AG20443 (cell line): ENCODE results near the gene S1PR2.
"Not testable (repeated sequence)": the region's sequence is repeated elsewhere in the genome, so short reads cannot be mapped to it uniquely, and the experiment has no call there.

Experiments
- DNase-seq: peaks from one replicate; pipeline ENCODE4 v3.0.0; 2012; ENCODE audit warnings: low spot score, mixed read lengths

Gene S1PR2

DNA sequence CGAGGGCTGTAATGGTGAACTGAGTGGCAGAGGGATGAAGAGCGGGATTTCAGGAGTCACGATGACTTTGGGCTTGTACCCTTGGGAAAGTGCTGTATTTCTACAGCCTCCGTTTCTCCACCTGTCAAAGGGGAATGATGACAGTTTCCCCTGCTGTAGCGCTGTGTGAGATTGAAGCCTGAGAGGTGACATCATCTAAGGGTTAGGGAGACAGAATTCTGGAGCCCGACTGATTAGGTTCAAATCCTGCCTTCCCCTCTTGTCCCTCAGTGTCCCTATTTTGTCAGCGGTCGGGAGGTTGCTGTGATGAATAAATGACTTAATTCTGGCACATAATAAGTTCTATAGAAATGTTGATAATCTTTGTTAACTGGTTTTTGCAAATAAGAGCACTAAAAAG, 21.6 kb upstream of the S1PR2 start:
- DNase-seq = no peak

DNA sequence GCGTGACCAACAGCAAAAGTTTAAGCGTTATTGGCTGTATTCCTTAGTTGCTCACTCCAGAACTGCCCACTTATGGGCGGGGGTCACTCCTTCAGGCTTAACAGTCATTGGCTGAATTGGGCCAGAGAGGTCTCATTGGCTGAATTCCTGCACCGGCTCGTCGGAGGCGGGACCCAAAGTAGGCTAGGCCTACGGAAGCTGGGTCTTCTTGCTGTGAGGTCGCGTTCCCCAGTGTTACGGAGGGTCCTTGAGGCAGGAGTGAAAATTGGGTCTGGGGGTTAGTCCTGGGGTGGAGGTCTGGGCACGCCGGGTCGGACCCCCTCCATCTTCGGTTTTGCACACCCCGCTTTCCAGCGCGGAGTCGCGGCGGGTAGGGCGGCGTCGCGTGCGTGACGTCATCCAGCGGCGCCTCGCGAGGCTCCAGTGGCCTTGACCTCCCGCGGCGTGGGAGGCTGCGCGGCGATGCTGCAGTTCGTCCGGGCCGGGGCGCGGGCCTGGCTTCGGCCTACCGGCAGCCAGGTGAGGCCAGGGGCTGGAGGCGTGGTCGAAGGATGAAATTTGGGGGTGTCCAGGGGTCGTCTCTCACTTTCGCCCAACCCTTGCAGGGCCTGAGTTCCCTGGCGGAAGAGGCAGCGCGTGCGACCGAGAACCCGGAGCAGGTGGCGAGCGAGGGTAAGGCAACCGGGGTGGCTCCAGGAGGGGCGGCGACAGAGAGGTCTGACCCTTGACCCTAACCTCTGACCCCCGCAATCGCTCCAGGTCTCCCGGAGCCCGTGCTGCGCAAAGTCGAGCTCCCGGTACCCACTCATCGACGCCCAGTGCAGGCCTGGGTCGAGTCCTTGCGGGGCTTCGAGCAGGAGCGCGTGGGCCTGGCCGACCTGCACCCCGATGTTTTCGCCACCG, 20.9 kb upstream of the S1PR2 start, which contains the start of gene MRPL4:
MRPL4 (plus strand) TSS at position 423 of the 903 bp plus-strand sequence; CDS start at position 463, 40 bp downstream.
- DNase-seq = peak; percentile 96

DNA sequence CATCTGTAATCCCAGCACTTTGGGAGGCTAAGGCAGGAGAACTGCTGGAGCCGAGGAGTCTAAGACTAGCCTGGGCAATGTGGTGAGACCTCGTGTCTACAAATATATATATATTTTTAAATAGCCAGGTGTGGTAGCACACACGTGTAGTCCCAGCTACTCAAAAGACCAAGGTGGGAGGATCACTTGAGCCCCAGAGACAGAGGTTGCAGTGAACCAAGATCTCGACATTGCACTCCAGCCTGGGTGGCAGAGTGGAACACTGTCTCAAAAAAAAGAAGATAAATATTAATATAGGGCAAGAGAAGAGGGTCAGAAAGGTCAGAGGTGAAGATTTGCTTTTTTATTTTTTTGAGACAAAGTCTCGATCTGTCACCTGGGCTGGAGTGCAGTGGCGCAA, 15.4 kb upstream of the S1PR2 start:
- DNase-seq = no peak

DNA sequence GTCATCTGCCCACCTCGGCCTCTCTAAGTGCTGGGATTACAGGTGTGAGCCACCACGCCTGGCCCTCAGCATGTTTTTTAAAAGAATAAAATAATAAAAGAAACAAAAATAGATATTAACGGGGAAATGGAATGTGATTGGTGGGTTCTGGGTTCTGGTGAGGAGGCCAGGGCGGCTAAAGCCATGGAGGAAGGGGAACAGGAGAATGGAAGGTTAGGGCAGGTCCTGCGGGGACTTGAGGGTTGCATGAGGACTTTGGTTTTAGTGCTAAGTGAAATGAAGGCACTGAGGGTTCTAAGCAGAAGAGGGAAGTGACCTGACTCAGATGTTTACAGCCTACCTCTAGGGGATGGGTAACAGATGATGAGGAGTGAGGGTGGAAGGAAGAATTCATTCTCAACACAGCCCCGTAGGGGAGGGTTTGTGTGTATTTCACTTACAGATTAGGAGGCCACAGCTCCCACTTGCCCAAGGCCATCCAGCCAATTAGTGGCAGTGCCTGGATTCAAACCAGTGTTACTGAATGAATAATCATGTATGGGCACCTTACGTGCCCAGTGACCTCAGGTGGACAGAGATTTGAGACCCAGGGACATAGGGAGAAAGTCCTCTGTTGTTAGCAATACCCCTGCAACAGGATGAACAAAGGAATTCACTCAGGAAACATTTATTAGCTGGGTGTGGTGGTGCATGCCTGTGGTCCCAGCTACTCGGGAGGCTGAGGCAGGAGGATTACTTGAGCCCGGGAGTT, 14.2 kb upstream of the S1PR2 start:
- DNase-seq = no peak

DNA sequence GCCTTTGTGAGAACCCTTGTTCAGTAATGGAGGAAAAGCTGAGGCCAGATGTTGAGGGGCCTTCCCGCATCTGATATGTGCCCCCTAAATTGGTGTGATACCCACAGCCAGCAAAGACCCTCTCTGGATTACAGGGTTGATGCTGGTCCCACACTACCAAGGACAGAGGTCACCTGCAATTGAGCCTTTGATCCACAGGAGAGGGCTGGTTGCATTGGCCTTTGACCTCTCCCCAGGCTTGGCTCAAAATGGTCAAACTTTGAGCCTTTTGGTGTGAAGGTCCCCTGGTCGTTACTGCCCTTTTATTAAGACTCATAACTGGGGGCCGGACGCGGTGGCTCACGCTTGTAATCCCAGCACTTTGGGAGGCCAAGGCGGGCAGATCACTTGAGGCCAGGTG, 12.5 kb upstream of the S1PR2 start:
- DNase-seq = no peak

DNA sequence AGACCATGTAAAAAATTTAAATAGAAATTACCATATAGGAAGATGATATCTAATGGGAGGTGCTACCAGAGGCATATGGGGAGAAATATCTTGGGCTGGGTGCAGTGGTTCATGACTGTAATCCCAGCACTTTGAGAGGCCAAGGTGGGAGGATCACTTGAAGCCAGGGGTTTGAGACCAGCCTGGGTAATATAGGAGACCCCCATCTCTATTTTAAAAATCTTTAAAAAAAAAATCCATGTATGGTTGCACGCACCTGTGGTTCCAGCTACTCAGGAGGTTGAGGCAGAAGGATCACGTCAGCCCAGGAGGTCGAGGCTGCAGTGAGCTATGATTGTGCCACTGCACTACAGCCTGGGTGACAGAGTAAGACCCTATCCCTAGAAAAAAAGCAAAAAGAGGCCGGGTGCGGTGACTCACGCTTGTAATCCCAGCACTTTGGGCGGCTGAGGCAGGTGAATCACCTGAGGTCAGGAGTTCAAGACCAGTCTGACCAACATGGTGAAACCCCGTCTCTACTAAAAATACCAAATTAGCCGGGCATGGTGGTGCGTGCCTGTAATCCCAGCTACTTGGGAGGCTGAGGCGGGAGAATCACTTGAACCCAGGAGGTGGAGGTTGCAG, 10.8 kb upstream of the S1PR2 start:
- not testable (repeated sequence) for DNase-seq

DNA sequence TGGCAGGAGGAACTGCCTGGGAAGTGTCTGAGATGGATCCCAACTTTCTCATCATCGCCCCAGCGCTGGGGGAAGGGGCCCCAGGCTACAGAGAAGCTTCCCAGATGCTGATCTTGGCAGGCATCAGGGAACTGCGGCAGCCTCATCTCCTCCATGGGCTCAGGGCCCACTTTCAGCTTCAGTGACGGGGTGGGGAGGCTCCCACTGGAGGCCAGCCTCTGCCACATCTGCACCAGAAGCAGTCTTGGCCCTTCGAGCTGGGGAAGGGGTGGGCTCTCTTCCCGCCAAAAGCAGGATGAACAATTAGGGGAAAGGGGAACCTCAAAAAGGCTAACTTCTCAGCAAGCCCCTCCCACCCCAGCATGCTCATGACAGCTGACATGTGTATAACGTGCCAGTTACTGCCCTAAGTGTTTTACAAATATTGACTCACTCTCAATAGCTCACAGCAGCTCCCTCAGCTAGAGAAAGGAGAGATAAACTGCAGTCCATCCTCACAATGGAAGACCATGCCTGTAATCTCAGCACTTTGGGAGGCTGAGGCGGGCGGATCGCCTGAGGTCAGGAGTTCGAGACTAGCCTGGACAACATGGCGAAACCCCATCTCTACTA, 7.1 kb upstream of the S1PR2 start:
- peak; percentile 73 for DNase-seq

DNA sequence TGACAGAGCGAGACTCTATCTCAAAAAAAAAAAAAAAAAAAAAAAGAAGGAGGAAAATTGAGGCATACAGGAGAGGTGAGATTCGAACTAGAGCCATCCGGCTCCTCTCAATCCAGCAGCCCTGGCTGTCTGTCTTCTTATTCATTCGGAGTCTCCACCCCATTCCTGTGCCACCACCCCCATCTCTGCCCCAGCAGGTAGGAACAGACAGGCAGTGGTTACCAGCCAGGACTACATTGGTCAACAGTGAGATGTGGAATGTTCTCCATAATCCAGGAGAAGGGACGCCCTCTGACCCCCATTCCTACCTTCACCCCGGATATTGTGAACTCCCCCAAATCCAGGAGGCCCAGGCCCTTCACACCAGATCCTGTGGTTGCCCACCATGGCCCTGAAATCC, 6.6 kb upstream of the S1PR2 start:
- no peak for DNase-seq

DNA sequence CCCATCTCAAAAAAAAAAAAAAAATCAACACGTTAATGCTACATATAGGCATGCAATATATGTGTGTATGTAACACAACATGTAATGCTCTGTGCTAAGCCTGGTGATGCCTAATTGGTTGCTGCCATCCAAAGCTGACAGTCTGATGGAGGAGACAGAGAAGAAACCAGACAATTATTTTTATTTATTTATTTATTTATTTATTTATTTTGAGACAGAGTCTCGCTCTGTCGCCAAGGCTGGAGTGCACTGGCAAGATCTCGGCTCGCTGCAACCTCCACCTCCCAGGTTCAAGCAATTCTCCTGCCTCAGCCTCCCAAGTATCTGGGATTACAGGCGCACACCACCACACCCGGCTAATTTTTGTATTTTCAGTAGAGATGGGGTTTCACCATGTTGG, 4.3 kb upstream of the S1PR2 start:
- not testable (repeated sequence) for DNase-seq

DNA sequence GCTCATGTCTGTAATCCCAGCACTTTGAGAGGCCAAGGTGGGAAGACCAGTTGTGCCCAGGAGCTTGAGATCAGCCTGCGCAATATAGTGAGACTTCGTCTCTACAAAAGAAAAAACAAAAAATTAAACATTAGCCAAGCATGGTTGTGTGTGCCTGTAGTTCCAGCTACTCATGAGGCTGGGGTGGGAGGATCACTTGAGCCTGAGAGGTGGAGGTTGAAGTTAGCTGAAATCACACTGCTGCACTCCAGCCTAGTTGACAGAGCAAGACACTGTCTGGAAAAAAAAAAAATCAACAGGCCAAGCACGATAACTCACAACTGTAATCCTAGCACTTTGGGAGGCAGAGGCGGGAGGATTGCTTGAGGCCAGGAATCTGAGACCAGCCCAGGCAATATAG, 3.9 kb upstream of the S1PR2 start:
- DNase-seq = no peak

DNA sequence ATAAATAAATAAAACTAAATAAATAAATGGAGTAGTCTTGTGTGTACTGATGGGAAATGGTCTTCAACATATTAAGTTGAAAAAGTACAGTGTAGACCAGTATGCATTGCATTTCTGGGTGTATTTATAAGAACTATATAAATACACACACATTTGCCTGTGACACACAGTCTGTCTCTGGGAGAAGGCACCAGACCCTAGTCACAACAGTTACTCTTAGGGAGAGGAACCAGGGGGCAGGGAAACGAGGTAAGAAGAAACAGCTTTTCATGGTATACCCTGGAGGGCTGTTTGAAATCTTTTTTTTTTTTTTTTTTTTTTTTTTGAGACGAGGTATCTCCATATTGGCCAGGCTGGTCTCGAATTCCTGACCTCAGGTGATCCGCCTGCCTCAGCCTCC, 2.8 kb upstream of the S1PR2 start:
- no peak for DNase-seq

DNA sequence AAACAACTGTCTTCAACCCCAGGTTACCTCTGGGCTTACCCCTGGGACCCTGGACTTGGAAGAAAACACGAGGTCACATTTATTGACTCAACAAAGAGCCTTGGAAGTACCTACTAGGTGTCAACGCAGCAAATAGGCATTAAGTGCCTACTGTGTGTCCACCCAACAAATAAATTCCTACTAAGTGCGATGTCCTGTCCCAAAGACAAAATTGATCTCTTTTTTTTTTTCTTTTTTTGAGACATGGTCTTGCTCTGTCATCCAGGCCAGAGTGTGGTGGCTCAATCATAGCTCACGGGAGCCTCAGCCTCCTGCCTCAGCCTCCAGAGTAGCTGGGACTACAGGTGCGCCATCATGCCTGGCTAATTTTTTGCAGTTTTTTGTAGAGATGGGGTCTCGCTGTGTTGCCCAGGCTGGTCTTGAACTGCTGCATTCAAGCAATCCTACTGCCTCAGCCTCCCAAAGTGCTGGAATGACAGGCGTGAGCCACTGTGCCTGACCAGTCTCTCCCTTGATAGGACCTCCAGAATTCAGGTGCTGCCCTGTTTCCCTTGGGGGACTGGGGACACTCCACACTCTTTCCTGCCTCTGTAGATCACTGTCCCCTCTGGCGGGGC, 589 bp upstream of the S1PR2 start:
- DNase-seq = no peak

DNA sequence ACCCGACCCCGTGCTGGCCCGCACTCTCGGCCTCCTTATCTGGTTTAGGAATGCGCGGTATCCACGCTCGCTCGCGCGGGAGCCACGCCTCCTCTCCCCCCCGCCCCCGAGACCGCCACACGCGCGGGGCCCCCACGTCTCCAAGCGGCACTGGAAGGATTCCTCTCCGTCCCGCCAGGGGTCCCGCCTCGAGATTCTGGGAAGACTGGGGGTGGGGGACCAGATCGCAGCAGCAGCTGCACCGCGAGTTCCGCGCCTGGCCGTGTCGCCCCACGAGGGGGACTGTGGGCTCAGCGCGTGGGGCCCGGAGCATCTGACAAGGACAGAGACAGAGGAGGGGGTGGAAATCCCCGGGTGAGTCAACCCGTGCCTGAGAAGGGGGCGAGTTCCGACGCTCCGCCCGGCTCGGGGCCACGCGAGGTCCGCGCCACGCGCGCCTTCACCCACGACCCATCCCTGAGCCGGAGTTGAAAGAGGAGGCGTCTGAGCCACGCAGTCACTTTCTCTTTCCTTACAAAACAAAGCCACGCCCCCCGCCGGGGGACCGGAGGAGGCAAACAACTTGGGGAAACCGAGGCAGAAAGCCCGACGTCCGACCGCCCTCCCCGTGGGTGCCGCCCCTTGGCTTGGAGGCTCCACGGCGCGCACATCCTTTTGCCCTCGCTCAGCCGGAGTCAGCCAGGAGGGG, 814 bp downstream of the S1PR2 start:
- DNase-seq = peak; percentile 58

DNA sequence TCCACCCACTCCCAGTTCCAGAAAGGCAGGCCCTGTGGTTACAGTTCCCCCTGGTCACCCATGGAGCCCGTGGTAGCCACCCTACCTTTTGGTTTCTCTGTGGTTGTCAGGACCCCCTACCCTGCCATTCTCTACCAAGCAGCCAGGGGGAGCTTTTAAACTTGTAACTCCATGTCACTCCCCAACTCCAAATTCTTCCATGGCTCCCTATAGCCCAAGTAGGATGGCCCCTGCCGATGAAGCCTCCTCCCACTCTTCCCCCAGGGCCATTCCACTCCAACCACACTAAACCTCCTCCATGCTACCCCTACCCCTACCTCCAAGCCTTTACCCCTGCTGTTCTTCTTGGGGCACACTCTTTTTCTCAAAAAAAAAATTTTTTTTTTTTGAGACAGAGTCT, 2.2 kb downstream of the S1PR2 start:
- peak; percentile 52 for DNase-seq

DNA sequence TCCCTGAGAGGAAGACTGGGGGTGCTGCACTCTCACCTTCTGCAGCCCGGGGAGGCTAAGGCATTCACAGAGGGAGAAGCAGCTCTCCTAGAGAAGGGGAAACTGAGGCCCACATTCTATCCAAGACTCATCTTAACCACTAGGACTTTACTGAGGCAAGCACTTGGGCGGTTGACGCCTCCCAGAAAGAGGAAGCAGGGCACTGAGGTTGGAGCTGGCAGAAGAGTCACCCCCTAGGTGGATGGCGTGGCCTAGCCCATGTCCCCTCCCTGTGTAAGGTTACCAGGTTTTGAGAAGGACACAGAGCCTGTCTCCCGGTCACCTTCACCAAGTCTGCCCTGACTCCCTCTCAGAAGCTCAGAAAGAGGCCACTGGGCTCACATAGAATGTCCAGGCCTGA, 2.7 kb downstream of the S1PR2 start:
- no peak for DNase-seq

DNA sequence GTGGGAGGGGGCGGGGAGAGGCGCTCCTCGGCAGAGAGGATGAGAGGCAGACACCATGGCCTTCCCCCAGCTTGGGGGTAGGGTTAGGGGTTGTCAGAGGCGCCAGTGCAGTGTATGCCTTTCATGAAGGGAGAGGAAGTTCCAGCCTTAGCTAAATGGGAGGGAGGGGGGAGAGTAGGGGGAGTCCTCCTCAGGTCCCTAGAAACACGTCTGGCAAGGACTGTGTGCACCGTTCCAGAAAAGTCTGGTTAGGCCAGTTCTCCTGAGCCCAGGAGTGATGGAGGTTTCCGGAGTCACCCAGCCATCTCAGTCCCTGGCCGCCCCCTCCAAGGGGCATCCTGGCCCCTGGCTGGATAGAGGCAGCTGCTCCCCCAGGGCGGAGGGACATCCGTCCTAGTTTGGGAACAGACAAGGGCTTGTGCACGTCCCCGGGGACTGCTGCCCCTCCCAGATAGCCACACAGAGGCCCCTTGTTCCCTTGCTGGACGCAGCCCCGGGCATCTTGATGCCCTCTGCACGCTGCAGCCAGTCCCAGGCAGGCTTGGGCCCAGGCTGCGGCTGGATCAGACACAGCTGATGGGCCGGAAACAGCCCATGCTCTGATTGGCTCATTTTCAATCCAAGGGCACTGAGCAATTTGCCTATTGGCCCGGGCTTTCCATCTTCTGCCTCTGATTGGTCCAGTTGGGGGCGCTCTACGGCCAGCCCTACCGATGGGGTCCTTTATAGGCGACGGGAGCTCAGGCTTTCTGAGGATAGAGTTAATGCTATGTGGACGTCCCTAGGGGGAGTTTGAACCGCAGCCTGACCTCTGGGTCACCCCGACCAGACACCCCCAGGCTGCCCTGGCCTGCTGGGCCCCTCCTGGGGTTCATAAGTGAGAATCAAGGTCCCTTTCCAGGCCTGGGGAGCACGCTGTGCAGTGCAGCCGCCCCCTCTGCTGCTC, 3.8 kb downstream of the S1PR2 start:
- DNase-seq = peak; percentile 37

DNA sequence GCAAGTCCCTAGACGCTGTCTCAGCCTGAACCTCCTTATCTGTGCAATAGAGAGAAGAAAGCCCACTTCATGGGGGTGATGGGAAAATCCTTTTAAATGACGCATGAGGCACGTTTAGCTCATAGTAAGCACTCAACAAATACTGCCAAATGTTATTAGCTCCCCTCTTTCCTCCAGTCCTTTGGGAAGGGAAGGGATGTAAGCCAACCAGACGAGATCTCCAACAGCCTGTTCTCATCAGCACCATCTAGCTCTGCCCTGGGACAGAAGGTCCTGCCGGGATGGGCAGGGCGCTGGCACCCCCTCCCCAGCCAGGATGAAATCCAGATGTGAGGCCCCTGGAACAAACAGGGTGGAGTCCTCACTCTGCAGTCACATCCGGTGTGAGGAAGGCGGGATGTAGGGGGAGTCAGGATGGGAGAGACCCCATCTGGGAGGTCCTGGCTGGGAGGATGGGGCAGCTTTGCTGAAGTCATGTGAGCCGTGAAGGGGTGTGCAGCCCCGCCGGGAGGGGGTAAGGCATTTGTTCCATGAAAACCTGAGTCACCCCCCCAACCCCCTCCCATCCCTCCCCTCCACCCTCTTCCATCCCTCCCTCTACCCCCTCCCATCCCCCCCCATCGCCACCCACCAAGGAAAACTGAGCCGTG, 4.6 kb downstream of the S1PR2 start:
- DNase-seq = peak; percentile 68

DNA sequence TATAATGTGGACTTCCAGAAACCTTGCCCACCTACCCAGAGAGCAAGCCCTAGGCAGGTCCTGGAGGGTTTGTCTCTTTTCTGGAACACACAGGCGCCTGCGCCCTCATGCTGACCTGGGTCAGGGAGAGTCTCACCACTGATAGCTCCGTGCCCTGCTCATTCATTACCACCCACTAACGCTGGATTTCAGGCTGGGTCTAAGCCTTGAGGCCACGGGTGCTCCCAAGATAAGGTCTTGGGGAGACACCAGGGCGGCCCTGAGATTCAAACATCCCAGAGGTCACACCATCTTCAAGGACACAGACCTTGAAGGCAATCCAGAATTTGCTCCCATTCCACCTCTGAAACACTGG, 5.1 kb downstream of the S1PR2 start:
- DNase-seq = no peak

DNA sequence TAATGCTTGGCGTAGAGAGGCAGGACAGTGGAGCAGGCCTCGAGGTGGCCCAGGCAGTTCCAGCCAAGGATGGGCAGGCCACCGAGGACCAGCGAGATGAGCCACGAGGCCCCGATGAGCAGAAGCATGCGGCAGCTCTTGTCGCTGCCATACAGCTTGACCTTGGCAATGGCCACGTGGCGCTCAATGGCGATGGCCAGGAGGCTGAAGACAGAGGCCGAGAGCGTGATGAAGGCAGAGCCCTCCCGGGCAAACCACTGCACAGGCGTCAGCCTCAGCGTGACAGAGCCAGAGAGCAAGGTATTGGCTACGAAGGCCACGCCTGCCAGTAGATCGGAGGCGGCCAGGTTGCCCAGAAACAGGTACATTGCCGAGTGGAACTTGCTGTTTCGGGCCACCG, 6.8 kb downstream of the S1PR2 start:
- no peak for DNase-seq
